HepG2 (cell line): Measurements from ENCODE around the gene LRIG1. TPM values are rescaled to one million over a fixed set of nuclear protein-coding genes. Genes with fewer than 3 reads are reported as not detected.

ENCODE experiments used
- ATAC-seq: fragments of 200-7000 bp; cut with Tn5 transposase; 3 replicates; pipeline ENCODE4 v1.9.1; 2020; ENCODE audit warnings: mild to moderate bottlenecking, moderate library complexity
- BruUV-seq: library from RNA; stranded (reverse); fragments of 400-500 nt; replicated peaks from 2 replicates; lab custom pipeline; 2021; lab: Mats Ljungman, UMichigan
- CTCF ChIA-PET: fragments of 300-600 bp; formaldehyde crosslinking; extraction: SDS; loops from one replicate; lab custom pipeline; 2021; ENCODE audit warnings: low total read pairs, inconsistent platforms, low intra/inter-chr PET ratio; lab: Yijun Ruan, JAX
- POLR2A ChIA-PET: fragments of 350-600 bp; sonication (Branson Sonifier 250); formaldehyde crosslinking; loops from one replicate; lab custom pipeline; 2020; ENCODE audit warnings: antibody characterized with exemption, inconsistent platforms; lab: Yijun Ruan, JAX
- DNase-seq: peaks from one replicate; pipeline ENCODE4 v3.0.0-alpha.2; 2015; ENCODE audit warnings: low spot score
- FAIRE-seq: peaks from 3 replicates; lab custom pipeline; 2011; peaks lifted over from hg19 to GRCh38; lab: Jason Lieb, UNC
- H2AFZ ChIP-seq: one replicate; pipeline ENCODE4 v1.6.1; 2011; ENCODE audit warnings: low read length, inconsistent platforms
- H3K27ac ChIP-seq: fragments of 300-600 bp; 3 replicates; pipeline ENCODE4 v1.8.0; 2011; ENCODE audit warnings: mixed run types, mild to moderate bottlenecking, mixed read lengths, low read length, inconsistent platforms; ENCODE audit not compliant: insufficient read depth; ENCODE audit errors: extremely low read length
- H3K27me3 ChIP-seq, 2 experiments: fragments of 200-600 bp in 1 of 2; 2 replicates in 1 of 2; 3 replicates in 1 of 2; pipeline versions ENCODE4 v1.6.0 to v1.8.0; 2011; ENCODE audit warnings: low read length in 2 of 2, mild to moderate bottlenecking in 2 of 2, moderate library complexity in 2 of 2, inconsistent platforms in 1 of 2; ENCODE audit not compliant: insufficient read depth in 2 of 2, control insufficient read depth in 1 of 2
- H3K36me3 ChIP-seq, 2 experiments: fragments of 200-600 bp in 1 of 2; replicated peaks in 1 of 2; 2 replicates in 1 of 2; 3 replicates in 1 of 2; pipeline versions ENCODE4 v1.5.1 to v1.8.0; 2011; ENCODE audit warnings: low read length in 2 of 2, inconsistent platforms in 1 of 2; ENCODE audit not compliant: insufficient read depth in 2 of 2, control insufficient read depth in 1 of 2
- H3K4me1 ChIP-seq: 2 replicates; pipeline ENCODE4 v1.5.1; 2012; ENCODE audit warnings: low read length, inconsistent platforms; ENCODE audit not compliant: insufficient read depth
- H3K4me2 ChIP-seq: 2 replicates; pipeline ENCODE4 v1.6.0; 2011; ENCODE audit warnings: low read depth, low read length, inconsistent platforms
- H3K4me3 ChIP-seq, 3 experiments: fragments of 200-600 bp in 1 of 3; sonication (generic), shearing (Covaris generic) in 1 of 3; replicated peaks in 1 of 3; 2 replicates each; pipeline ENCODE4 v1.5.1; 2011 to 2016; ENCODE audit warnings: low read length in 3 of 3, inconsistent platforms in 2 of 3, low read depth in 2 of 3, mild to moderate bottlenecking in 2 of 3, control low read depth in 1 of 3, mixed read lengths in 1 of 3; ENCODE audit not compliant: insufficient read depth in 1 of 3
- H3K79me2 ChIP-seq: one replicate; pipeline ENCODE4 v1.6.1; 2011; ENCODE audit warnings: low read length, inconsistent platforms; ENCODE audit not compliant: insufficient read depth
- H3K9ac ChIP-seq: 2 replicates; pipeline ENCODE4 v1.6.0; 2011; ENCODE audit warnings: mild to moderate bottlenecking, low read depth, low read length, inconsistent platforms; ENCODE audit not compliant: insufficient read depth
- H3K9me3 ChIP-seq: 2 replicates; pipeline ENCODE4 v1.5.1; 2012; ENCODE audit warnings: mild to moderate bottlenecking, low read length
- H4K20me1 ChIP-seq: 2 replicates; pipeline ENCODE4 v1.6.0; 2011; ENCODE audit warnings: inconsistent platforms, mild to moderate bottlenecking, low read length, moderate library complexity; ENCODE audit not compliant: insufficient read depth
- KMT2B ChIP-seq: IDR thresholded peaks from 2 replicates; pipeline ENCODE4 v1.6.1; 2016; ENCODE audit warnings: missing genetic modification reagents, missing compliant biosample characterization
- NFATC3 ChIP-seq: sonication (generic); formaldehyde crosslinking; IDR thresholded peaks from 2 replicates; pipeline ENCODE4 v1.5.1; 2020; ENCODE audit warnings: mild to moderate bottlenecking, missing genetic modification reagents
- NPAS2 ChIP-seq: sonication (generic); formaldehyde crosslinking; IDR thresholded peaks from 2 replicates; pipeline ENCODE4 v1.8.0; 2022; ENCODE audit warnings: mild to moderate bottlenecking, missing genetic modification reagents, borderline replicate concordance
- RXRA ChIP-seq: sonication (generic); formaldehyde crosslinking; IDR thresholded peaks from 2 replicates; pipeline ENCODE4 v1.5.1; 2020; ENCODE audit warnings: missing genetic modification reagents
- SSRP1 ChIP-seq: IDR thresholded peaks from 2 replicates; pipeline ENCODE4 v1.6.1; 2016; ENCODE audit warnings: control low read depth
- TRAFD1 ChIP-seq: sonication (generic); formaldehyde crosslinking; IDR thresholded peaks from 2 replicates; pipeline ENCODE4 v1.5.1; 2020; ENCODE audit warnings: missing genetic modification reagents, mild to moderate bottlenecking, borderline replicate concordance
- XBP1 ChIP-seq: sonication (generic); formaldehyde crosslinking; IDR thresholded peaks from 2 replicates; pipeline ENCODE4 v1.5.0; 2020; ENCODE audit warnings: missing genetic modification reagents
- ZBTB26 ChIP-seq: IDR thresholded peaks from 2 replicates; pipeline ENCODE4 v1.6.1; 2016; ENCODE audit warnings: missing compliant biosample characterization, missing genetic modification reagents, borderline replicate concordance
- ZNF142 ChIP-seq: sonication (generic); formaldehyde crosslinking; IDR thresholded peaks from 2 replicates; pipeline ENCODE4 v1.4.0; 2020; ENCODE audit warnings: missing genetic modification reagents
- WGBS: methylation state at CpG from one replicate; pipeline ENCODE4 v1.1.6; 2017; ENCODE audit warnings: low lambda C conversion rate; 5-methylcytosine and 5-hydroxymethylcytosine counted together
- in situ Hi-C: cut with HindIII; loops from 2 replicates; pipeline ENCODE4 v1.10.0; 2017; ENCODE audit warnings: low pct_unique_long_range_greater_than_20kb; ENCODE audit not compliant: extremely low pct_ligation_motif_present
- intact Hi-C: fragments of 100-400 bp; cut with micrococcal nuclease; formaldehyde crosslinking; loops from one replicate; pipeline ENCODE4 v1.10.0; 2022; ENCODE audit not compliant: unreplicated experiment
- polyA plus RNA-seq, 8 experiments: library from polyadenylated mRNA; depleted of rRNA in 3 of 8; stranded (reverse) in 7 of 8; unstranded in 1 of 8; fragments of >200 nt; fragmentation: Illumina TruSeq in 4 of 8; extraction: Trizol in 4 of 8; gene quantifications; 2 replicates each; pipeline versions ENCODE4 v1.2.1 to v1.2.3, GENCODE V29; 2011 to 2016; ENCODE audit warnings: low read depth in 4 of 8, missing spikeins in 1 of 8, mixed read lengths in 1 of 8; ENCODE audit not compliant: insufficient read depth in 1 of 8
- total RNA-seq, 5 experiments: library from RNA; depleted of rRNA; stranded (reverse); fragments of >200 nt; fragmentation: Illumina TruSeq; extraction: Trizol; gene quantifications; 2 replicates each; pipeline ENCODE4 v1.2.3, GENCODE V29; 2016; ENCODE audit warnings: low read depth in 1 of 5
- TF ChIP-seq, protein P1 (sequence below): sonication (generic); formaldehyde crosslinking; IDR thresholded peaks from 2 replicates; pipeline ENCODE4 v1.4.0; 2020; ENCODE audit warnings: missing genetic modification reagents

LRIG1 gene
- total and polyA plus RNA-seq, 2 of the 13 experiments (the other 11 are each of a cell fraction or from before 2014, with no cell fraction given), result 17.8 to 24.8 TPM

- ATAC-seq (no peak), DNase-seq (no peak), FAIRE-seq (no peak)
- no peak overlapping the region for H3K4me3 ChIP-seq
- no peaks in the 10 kb centered on the region for H3K36me3 ChIP-seq
- no peak overlapping the region for H3K4me2 ChIP-seq
- H4K20me1 ChIP-seq, result no peaks in the 10 kb centered on the region
- H3K9me3 ChIP-seq, result no peaks in the 10 kb centered on the region
- ChIA-PET POLR2A (no interaction called here), CTCF (no interaction called here)
- 96% methylated on average over 2 of the region's 2 CpGs for WGBS
- H3K4me1 ChIP-seq, result no peaks in the 10 kb centered on the region
- H3K9ac ChIP-seq, result no peak overlapping the region
- no peak overlapping the region for H2AFZ ChIP-seq
- H3K79me2 ChIP-seq, result no peaks in the 10 kb centered on the region
- BruUV-seq, result no TSS peak
- intact Hi-C loops, result no loop called here
- no peaks in the 10 kb centered on the region for H3K27me3 ChIP-seq
- in situ Hi-C loops, result no loop called here
- no peak overlapping the region for H3K27ac ChIP-seq
- no peak for TF ChIP-seq ZNF142 (CRISPR knock-in tag)
- no peak for TF ChIP-seq TRAFD1 (CRISPR knock-in tag)
- TF ChIP-seq, protein P1, sequence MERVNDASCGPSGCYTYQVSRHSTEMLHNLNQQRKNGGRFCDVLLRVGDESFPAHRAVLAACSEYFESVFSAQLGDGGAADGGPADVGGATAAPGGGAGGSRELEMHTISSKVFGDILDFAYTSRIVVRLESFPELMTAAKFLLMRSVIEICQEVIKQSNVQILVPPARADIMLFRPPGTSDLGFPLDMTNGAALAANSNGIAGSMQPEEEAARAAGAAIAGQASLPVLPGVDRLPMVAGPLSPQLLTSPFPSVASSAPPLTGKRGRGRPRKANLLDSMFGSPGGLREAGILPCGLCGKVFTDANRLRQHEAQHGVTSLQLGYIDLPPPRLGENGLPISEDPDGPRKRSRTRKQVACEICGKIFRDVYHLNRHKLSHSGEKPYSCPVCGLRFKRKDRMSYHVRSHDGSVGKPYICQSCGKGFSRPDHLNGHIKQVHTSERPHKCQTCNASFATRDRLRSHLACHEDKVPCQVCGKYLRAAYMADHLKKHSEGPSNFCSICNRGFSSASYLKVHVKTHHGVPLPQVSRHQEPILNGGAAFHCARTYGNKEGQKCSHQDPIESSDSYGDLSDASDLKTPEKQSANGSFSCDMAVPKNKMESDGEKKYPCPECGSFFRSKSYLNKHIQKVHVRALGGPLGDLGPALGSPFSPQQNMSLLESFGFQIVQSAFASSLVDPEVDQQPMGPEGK (CRISPR knock-in tag), result no peak
- TF ChIP-seq NPAS2 (CRISPR knock-in tag), result no peak
- no peak for TF ChIP-seq SSRP1 (CRISPR knock-in tag)
- TF ChIP-seq NFATC3 (CRISPR knock-in tag), result no peak
- no peak for TF ChIP-seq RXRA (CRISPR knock-in tag)
- TF ChIP-seq ZBTB26, result no peak
- TF ChIP-seq XBP1 (CRISPR knock-in tag), result no peak
- TF ChIP-seq KMT2B (CRISPR knock-in tag), result no peak
- TF ChIP-seq, all 625 proteins: peak for 0
These were observed 146.8 kb downstream of the LRIG1 start for GRCh38 chr3:66354001-66354400.
